Neural crest cell (in vitro differentiated cells): ENCODE results near the gene NUTM2G. TPM values are rescaled to one million over a fixed set of nuclear protein-coding genes. Genes with fewer than 3 reads are reported as not detected.
A peak's percentile ranks its signal among the peaks of the same experiment; 100 is the strongest.
"Not testable (repeated sequence)": the region's sequence is repeated elsewhere in the genome, so short reads cannot be mapped to it uniquely, and the experiment has no call there.

ENCODE experiments used
- DNase-seq: peaks from one replicate; pipeline ENCODE4 v3.0.0; 2021; ENCODE audit warnings: low read depth, mixed read lengths, low spot score
- H3K27ac Mint-ChIP-seq: one replicate; pipeline ENCODE4 v1.8.0; 2021; ENCODE audit warnings: mild to moderate bottlenecking, mixed read lengths; ENCODE audit not compliant: unreplicated experiment
- H3K27me3 Mint-ChIP-seq: 2 replicates; pipeline ENCODE4 v1.8.0; 2021; ENCODE audit warnings: low read depth, mild to moderate bottlenecking, mixed read lengths
- H3K36me3 Mint-ChIP-seq: 2 replicates; pipeline ENCODE4 v1.8.0; 2021; ENCODE audit warnings: low read depth, mild to moderate bottlenecking, mixed read lengths
- H3K4me1 Mint-ChIP-seq: 2 replicates; pipeline ENCODE4 v1.8.0; 2021; ENCODE audit warnings: mixed read lengths
- H3K4me3 Mint-ChIP-seq: one replicate; pipeline ENCODE4 v1.8.0; 2021; ENCODE audit warnings: mild to moderate bottlenecking, mixed read lengths
- H3K9me3 Mint-ChIP-seq: 2 replicates; pipeline ENCODE4 v1.8.0; 2021; ENCODE audit warnings: mixed read lengths
- total RNA-seq: library from RNA; stranded (reverse); gene quantifications from 2 replicates; pipeline ENCODE4 v1.2.1, GENCODE V29; 2021

NUTM2G gene
- total RNA-seq, 1 donor from 2014 or later = not detected

- H3K27me3 Mint-ChIP-seq, H3K36me3 Mint-ChIP-seq, H3K9me3 Mint-ChIP-seq, DNase-seq, H3K4me1 Mint-ChIP-seq, H3K4me3 Mint-ChIP-seq, H3K27ac Mint-ChIP-seq: not testable (repeated sequence)
Observed at GRCh38 chr9:96949346-96949745, 20.7 kb downstream of the NUTM2G start.

- not testable (repeated sequence) for H3K27me3 Mint-ChIP-seq, H3K36me3 Mint-ChIP-seq, H3K4me1 Mint-ChIP-seq, H3K4me3 Mint-ChIP-seq, DNase-seq, H3K9me3 Mint-ChIP-seq, H3K27ac Mint-ChIP-seq
Observed at GRCh38 chr9:96950539-96950938, 21.9 kb downstream of the NUTM2G start.

GRCh38 chr9:96967591-96967990 is 38.9 kb downstream of the NUTM2G start:
- DNase-seq = not testable (repeated sequence)

GRCh38 chr9:96972552-96972951 is 43.9 kb downstream of the NUTM2G start:
- H3K9me3 Mint-ChIP-seq, H3K36me3 Mint-ChIP-seq, H3K4me3 Mint-ChIP-seq, H3K27ac Mint-ChIP-seq, DNase-seq, H3K27me3 Mint-ChIP-seq, H3K4me1 Mint-ChIP-seq: not testable (repeated sequence)

More at GRCh38 chr9:96967591-96967990, 38.9 kb downstream of the NUTM2G start:
- H3K9me3 Mint-ChIP-seq, H3K4me3 Mint-ChIP-seq, H3K27ac Mint-ChIP-seq, H3K27me3 Mint-ChIP-seq, H3K4me1 Mint-ChIP-seq, H3K36me3 Mint-ChIP-seq: not testable (repeated sequence)

- H3K27me3 Mint-ChIP-seq, DNase-seq, H3K4me3 Mint-ChIP-seq, H3K36me3 Mint-ChIP-seq, H3K4me1 Mint-ChIP-seq, H3K9me3 Mint-ChIP-seq: not testable (repeated sequence)
- peak overlapping the region; percentile 37 for H3K27ac Mint-ChIP-seq
Observed at GRCh38 chr9:96974037-96974436, 45.4 kb downstream of the NUTM2G start.

GRCh38 chr9:96983496-96984122 is 55.0 kb downstream of the NUTM2G start:
- not testable (repeated sequence) for H3K27ac Mint-ChIP-seq, H3K4me3 Mint-ChIP-seq, H3K4me1 Mint-ChIP-seq, H3K36me3 Mint-ChIP-seq, DNase-seq, H3K9me3 Mint-ChIP-seq, H3K27me3 Mint-ChIP-seq

GRCh38 chr9:96984139-96984538 is 55.5 kb downstream of the NUTM2G start:
- H3K36me3 Mint-ChIP-seq, H3K4me1 Mint-ChIP-seq, H3K27me3 Mint-ChIP-seq, H3K27ac Mint-ChIP-seq, H3K9me3 Mint-ChIP-seq, H3K4me3 Mint-ChIP-seq, DNase-seq: not testable (repeated sequence)

- not testable (repeated sequence) for H3K9me3 Mint-ChIP-seq, H3K4me1 Mint-ChIP-seq, H3K4me3 Mint-ChIP-seq, DNase-seq, H3K27ac Mint-ChIP-seq, H3K36me3 Mint-ChIP-seq, H3K27me3 Mint-ChIP-seq
Observed at GRCh38 chr9:96984887-96985286, 56.2 kb downstream of the NUTM2G start.

Other genes with a start within 250 kb of the NUTM2G start
- 19.2 and 23.5 TPM in 2 replicates for gene ZNF510, start 150.8 kb upstream of the NUTM2G start, total RNA-seq
- gene ZNF782, start 74.3 kb upstream of the NUTM2G start, total RNA-seq = 7.9 and 8.7 TPM in 2 replicates
- gene CTSV, start 110.3 kb downstream of the NUTM2G start, total RNA-seq = 5.7 and 7.2 TPM in 2 replicates